Stimulated activated effector memory CD8-positive, alpha-beta T cell treated with anti-CD3 and anti-CD28 coated beads, Interleukin-12 subunit alpha, Interleukin-12 subunit beta, amount 100 ng/mL, for 72 hours (primary cell): ENCODE measurements around the gene SUMO3.

ENCODE experiments used
- ATAC-seq: fragments of 150-1000 bp; cut with Tn5 transposase; 2 replicates; pipeline ENCODE4 v1.10.0; 2021
- DNase-seq, 2 donors: peaks; one replicate each; pipeline ENCODE4 v3.0.0; 2021 to 2022; ENCODE audit warnings: low spot score in 2 of 2
- H3K27ac Mint-ChIP-seq: one replicate; pipeline ENCODE4 v1.8.0; 2022; ENCODE audit warnings: mild to moderate bottlenecking, mixed read lengths
- H3K36me3 Mint-ChIP-seq: one replicate; pipeline ENCODE4 v1.8.0; 2022; ENCODE audit warnings: mild to moderate bottlenecking, mixed read lengths
- H3K4me1 Mint-ChIP-seq: one replicate; pipeline ENCODE4 v1.8.0; 2022; ENCODE audit warnings: mixed read lengths
- H3K4me3 Mint-ChIP-seq: one replicate; pipeline ENCODE4 v1.8.0; 2022; ENCODE audit warnings: mild to moderate bottlenecking, mixed read lengths
- H3K9me3 Mint-ChIP-seq: one replicate; pipeline ENCODE4 v1.8.0; 2022; ENCODE audit warnings: mixed read lengths

SUMO3 gene

DNA sequence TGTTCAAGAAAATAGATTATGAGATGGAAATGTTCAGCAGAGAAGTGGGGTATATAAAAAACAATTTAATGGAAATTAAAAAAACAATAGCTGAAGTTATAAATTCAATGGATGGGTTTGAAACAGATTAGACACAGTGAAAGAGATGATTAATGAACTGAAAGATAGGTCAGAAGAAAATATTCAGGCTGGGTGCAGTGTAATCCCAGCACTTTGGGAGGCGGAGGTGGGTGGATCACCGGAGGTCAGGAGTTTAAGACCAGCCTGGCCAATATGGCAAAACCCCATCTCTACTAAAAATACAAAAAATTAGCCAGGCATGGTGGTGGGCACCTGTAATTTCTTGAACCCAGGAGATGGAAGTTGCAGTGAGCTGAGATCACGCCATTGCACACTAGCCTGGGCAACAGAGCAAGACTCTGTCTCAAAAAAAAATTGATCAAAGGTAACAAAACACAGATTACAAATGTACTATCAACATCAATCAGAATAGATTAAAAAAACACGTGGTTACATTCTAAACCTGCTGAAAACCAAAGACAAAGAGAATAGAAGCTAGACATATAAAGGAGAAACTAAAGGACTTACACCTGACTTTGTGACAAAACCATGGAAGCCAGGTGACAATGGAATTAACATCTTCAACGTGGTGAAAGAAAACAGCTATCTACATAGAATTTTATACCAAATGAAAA is 4.8 kb upstream of the SUMO3 start:
- DNase-seq (no peak), ATAC-seq (no peak)
- H3K4me1 Mint-ChIP-seq, result no peaks in the 10 kb centered on the region
- H3K36me3 Mint-ChIP-seq, result no peaks in the 10 kb centered on the region
- peaks cover 14% of the 10 kb centered on the region for H3K9me3 Mint-ChIP-seq
- no peak overlapping the region for H3K4me3 Mint-ChIP-seq
- no peak overlapping the region for H3K27ac Mint-ChIP-seq

DNA sequence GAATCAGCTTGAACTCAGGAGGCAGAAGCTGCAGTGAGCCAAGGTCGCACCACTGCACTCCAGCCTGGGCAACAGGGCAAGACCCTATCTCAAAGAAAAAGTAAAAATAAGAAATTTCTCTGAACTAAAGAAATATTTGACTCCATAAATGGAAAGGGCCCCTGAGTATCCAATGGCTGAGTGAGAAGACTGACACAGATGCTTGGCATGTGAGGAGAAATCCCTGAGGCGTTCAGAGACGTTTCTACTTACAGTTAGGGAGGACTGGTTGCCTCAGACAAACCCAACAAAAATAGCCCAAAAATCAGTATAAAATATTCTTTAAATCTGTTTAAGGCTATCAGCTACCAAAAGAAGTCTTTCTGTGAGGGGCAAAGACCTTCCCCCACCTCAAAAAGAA is 3.0 kb upstream of the SUMO3 start:
- peaks cover 10% of the 10 kb centered on the region for H3K4me1 Mint-ChIP-seq
- no peak for ATAC-seq
- peaks cover 7% of the 10 kb centered on the region for H3K36me3 Mint-ChIP-seq
- no peak overlapping the region for H3K4me3 Mint-ChIP-seq
- no peak overlapping the region for H3K27ac Mint-ChIP-seq
- H3K9me3 Mint-ChIP-seq, result peaks cover 14% of the 10 kb centered on the region
- no peak for DNase-seq

DNA sequence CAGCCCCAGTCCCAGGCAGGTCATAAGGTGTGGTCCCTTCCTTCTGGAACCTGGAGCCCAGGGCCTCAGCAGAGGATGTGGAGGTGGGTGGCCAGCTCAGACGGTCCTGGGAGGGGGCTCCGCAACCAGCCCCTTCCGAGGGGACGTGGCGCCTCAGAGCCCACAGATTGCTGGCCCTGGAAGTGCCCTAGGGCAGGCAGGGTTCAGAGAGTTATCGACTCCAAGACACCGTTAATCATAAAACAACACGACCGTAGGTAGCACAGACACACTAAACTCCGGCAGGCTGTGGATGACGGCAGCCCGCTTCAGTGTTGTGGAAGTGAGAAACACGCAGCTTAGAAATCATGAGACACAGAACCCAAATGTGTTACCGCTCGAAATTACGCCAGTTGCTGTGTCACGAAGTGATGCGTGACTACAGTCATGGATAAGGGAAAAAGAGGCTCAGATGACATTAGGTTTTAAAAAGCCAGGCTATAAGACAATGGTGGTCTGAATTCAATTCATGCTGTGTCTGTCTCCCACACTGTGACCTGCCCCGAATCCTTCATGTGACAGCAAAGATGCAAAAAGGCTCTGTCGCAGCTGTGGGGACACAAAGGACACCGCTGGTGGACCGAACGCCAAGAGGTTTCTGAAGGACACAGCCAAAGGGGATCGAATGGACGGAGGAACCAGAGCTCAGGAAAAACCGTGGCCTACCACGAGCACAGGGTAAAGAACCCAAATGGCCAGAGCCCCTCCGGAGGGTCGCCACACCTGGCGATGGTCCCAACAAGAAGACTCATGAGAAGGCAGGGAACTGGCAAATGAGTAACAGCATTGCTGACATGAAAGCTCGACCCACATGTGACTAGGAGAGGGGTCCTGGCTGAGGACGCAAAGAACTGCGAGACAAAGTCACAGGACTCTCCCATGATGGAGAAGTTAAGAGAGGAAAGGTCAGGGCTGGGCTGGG is 1.7 kb upstream of the SUMO3 start:
- peaks cover 16% of the 10 kb centered on the region for H3K4me1 Mint-ChIP-seq
- H3K27ac Mint-ChIP-seq, result peak overlapping the region; percentile 24
- H3K4me3 Mint-ChIP-seq, result peak overlapping the region; percentile 78
- H3K36me3 Mint-ChIP-seq, result peaks cover 14% of the 10 kb centered on the region
- peaks cover 14% of the 10 kb centered on the region for H3K9me3 Mint-ChIP-seq
- no peak for ATAC-seq
- no peak for DNase-seq

DNA sequence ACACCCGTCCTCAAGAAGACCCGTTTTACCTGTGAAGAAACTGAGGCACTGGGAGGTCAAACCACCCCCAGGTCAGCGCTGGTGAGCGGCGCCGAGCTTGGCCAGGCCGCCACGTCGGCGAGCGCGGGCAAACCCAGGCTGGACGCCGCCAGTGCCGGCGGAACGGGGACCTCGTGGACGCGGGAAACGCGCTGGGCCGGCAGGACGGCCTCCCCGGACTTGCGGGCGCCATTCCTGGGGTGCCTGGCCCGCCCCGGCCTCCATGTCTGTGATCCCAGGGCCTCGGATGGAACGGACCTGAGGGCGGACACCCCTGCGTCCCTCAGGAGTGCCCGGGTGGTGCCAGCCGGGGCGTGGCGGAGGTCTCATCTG is 764 bp upstream of the SUMO3 start:
- H3K4me1 Mint-ChIP-seq, result peaks cover 16% of the 10 kb centered on the region
- no peak overlapping the region for H3K27ac Mint-ChIP-seq
- H3K36me3 Mint-ChIP-seq, result peaks cover 22% of the 10 kb centered on the region
- no peak for DNase-seq
- peak overlapping the region; percentile 78 for H3K4me3 Mint-ChIP-seq
- peaks cover 11% of the 10 kb centered on the region for H3K9me3 Mint-ChIP-seq
- no peak for ATAC-seq

DNA sequence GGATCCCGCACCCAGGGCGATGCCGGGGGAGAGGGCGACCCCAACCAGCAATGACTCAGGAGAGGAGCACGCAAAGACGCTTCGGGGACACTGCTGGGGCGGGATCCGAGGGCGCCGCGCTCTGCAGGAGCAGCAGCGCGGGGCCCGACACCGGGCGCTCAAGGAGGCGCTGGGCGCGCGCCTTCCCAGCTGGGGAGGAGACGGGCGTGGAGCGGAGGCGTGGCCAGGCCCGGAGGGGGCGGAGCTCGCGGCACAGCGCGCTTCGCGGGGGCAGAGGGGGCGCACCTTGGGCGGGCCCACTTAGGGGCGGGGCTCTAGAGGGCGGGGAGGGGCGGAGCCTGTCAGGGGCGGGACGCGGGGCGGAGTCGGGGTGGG is 369 bp downstream of the SUMO3 start:
- ATAC-seq (peak; percentile 83), DNase-seq (peak; percentile 94)
- Mint-ChIP-seq H3K36me3 (peaks cover 25% of the 10 kb centered on the region), H3K27ac (no peak overlapping the region), H3K4me1 (peaks cover 16% of the 10 kb centered on the region), H3K4me3 (peak overlapping the region; percentile 78), H3K9me3 (peaks cover 4% of the 10 kb centered on the region)

DNA sequence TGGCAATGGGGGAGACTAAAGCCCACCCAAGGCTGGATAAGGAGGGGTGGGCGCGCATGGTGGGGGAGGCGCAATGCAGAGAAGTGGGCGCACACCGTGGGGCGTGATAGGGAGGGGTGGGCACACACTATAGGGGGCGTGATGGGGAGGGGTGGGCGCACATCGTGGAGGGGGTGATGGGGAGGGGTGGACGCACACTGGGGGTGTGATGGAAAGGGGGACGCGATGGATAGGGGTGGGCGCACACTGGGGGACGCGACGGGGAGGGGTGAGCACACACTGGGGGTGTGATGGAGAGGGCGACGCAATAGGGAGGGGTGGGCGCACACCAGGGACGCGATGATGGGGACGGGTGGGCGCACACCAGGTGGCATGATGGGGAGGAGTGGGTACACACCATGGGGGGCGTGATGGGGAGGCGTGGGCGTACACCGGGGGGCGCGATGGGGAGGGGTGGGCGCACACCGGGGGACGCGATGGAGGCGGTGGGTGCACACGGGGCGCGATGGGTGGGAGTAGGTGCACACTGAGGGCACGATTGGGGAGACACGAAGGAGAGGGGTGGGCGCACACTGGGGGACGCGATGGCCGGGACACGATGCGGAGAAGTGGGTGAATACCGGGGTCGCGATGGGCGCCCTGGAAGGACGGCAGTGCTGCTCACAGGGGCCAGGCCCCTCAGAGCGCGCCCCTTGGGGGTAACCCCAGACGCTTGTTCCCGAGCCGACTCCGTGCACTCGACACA is 929 bp downstream of the SUMO3 start:
- H3K27ac Mint-ChIP-seq, result peak overlapping the region; percentile 75
- no peak for DNase-seq
- H3K4me3 Mint-ChIP-seq, result peak overlapping the region; percentile 78
- peaks cover 16% of the 10 kb centered on the region for H3K4me1 Mint-ChIP-seq
- no peak for ATAC-seq
- no peaks in the 10 kb centered on the region for H3K9me3 Mint-ChIP-seq
- peaks cover 30% of the 10 kb centered on the region for H3K36me3 Mint-ChIP-seq

DNA sequence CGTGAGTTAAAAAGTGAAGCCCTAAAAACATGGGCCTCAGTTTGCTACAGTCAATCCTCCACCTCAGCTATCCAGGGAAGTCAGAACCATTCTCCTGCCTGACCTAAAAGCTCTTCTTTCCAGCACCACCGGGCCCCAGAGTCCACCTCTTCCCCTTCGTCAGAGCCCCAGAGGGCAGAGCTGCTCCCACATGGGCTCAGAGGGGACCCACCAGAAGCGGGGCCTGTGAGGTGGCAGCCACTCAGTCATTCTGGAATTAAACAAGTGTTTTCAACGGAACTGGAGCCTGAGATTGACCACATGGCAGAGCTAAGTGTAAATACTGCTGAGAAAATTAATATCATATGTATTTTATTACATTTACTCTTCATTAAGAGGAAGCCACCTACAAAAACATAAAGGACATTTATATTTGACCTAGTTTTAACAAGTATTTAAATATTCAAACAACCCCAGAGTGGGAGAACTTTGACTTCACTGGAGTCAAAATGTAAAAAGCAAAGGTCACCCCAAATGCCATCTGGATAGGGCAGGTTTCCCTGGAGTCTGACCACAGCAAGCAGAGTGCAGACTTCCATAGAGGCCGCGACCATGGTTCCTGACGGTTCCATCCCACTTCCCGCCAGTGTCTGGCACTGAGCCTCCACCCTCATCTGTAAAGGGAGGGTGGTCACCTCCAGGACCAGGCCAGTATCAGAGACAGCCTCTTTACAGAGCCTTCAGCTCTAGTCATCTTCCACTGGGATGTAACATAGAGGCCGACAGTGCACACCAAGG is 1.8 kb downstream of the SUMO3 start:
- Mint-ChIP-seq H3K27ac (peak overlapping the region; percentile 75), H3K9me3 (no peaks in the 10 kb centered on the region), H3K36me3 (peaks cover 39% of the 10 kb centered on the region), H3K4me3 (peak overlapping the region; percentile 78), H3K4me1 (peaks cover 18% of the 10 kb centered on the region)
- ATAC-seq, result no peak
- no peak for DNase-seq

DNA sequence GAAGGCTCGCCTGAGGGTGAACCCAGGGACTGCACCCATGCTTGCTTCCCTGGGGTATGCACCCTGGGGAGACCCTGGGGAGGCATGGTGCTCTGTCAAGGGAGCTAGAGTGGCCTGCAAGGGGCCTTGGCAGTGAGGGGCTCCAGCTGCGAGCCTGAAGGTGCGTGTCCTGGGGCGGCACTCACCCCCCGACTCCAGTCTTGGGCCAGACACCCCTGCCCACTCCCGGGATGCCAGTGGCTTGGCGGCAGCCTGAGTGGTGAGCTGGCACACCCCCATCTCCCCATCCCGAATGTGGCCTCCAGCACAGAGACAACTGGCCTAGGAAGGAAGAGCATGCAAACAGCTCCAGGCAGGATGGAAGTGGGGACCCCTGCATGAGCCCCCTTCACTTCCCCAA is 2.6 kb downstream of the SUMO3 start:
- DNase-seq, result no peak
- Mint-ChIP-seq H3K36me3 (peaks cover 47% of the 10 kb centered on the region), H3K9me3 (no peaks in the 10 kb centered on the region), H3K4me1 (peaks cover 23% of the 10 kb centered on the region), H3K27ac (no peak overlapping the region), H3K4me3 (no peak overlapping the region)
- ATAC-seq, result no peak

DNA sequence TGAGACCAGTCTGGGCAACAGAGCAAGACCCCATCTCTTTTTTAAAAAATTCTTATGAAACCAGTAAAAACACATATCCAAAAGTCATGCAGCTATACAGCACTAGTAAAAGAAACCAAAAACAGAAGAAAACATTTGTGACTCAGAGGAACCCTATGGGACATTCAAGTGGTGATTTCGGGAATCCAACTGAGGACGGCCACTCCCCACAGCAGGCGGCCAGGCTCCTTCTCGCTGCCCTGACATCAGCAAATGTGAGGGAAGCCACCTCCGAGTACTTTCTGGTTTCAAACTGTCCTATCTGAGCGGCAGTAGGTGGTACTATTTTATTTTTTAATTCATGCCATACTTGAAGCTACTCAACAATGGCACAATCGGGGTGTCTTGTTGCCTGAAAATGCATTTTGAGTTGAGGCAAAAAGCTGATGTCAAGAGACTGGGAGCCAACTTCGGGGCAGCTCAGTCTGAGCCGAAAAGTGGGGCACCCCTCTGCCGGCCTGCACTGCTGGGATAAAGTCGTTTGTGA is 3.3 kb downstream of the SUMO3 start:
- ATAC-seq (no peak), DNase-seq (no peak)
- no peaks in the 10 kb centered on the region for H3K9me3 Mint-ChIP-seq
- no peak overlapping the region for H3K4me3 Mint-ChIP-seq
- H3K27ac Mint-ChIP-seq, result no peak overlapping the region
- H3K4me1 Mint-ChIP-seq, result peaks cover 23% of the 10 kb centered on the region
- peaks cover 53% of the 10 kb centered on the region for H3K36me3 Mint-ChIP-seq

DNA sequence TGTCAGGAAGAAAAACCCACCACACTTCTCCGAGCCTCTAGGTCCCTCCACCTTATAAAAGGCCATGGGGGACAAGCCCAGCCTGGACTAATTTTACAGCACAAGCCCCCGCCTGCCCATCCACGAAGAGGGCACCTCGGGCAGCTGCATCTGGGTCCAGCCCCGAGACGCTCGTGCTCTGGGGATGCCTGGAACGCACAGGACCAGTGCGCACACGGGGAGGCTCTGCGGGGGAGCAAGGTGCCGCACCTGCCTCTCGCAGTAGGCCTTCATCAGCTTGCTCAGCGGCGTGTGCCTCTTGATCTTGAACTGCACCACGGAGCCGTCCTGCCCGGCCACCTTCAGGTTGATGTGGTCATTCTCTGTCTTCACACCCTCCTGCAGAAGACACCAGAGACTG is 4.1 kb downstream of the SUMO3 start:
- ATAC-seq (no peak), DNase-seq (no peak)
- no peak overlapping the region for H3K4me3 Mint-ChIP-seq
- H3K9me3 Mint-ChIP-seq, result no peaks in the 10 kb centered on the region
- H3K4me1 Mint-ChIP-seq, result peaks cover 23% of the 10 kb centered on the region
- peaks cover 61% of the 10 kb centered on the region for H3K36me3 Mint-ChIP-seq
- no peak overlapping the region for H3K27ac Mint-ChIP-seq

DNA sequence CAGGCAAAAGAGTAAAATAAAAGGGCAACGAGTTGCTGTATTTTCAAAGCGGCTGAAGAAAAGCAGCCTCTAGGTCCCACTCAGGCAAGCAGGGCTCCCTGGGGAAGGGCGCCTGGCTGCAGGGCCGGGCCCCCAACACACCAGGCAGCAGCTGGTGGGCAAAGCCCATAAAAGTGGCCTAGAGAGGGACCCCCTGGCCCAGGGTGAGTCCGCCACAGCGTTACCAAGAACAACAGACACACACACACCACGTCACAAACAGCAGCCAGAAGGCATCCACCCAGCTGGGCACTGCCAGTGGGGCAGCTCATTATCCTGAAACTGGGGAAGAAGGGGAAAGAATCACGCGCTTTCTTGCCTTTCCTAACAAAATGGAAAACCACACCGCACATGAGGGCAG is 4.7 kb downstream of the SUMO3 start:
- Mint-ChIP-seq H3K4me1 (peaks cover 23% of the 10 kb centered on the region), H3K9me3 (no peaks in the 10 kb centered on the region), H3K27ac (no peak overlapping the region), H3K36me3 (peaks cover 66% of the 10 kb centered on the region), H3K4me3 (no peak overlapping the region)
- DNase-seq, result no peak
- no peak for ATAC-seq

DNA sequence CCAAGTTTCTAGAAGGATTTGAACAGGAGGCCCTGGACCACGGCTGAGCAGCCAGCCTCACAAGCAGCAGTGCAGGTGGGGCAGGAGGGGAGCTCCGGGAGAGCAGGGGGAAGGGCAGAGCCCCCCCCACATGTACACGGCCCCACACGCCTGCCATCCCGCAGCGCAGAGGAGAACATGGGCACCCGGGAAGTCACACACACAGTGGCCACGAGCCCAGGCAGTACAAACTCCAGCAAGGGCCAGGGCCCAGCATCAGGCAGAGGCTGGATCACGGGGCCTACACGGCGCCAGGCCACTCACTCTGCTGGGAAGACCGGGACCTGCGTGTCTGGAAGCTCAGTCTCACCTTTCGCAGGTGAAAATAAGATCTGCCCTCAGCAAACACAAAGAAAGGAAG is 5.2 kb downstream of the SUMO3 start:
- Mint-ChIP-seq H3K4me1 (peaks cover 23% of the 10 kb centered on the region), H3K27ac (no peak overlapping the region), H3K4me3 (no peak overlapping the region), H3K36me3 (peaks cover 69% of the 10 kb centered on the region), H3K9me3 (no peaks in the 10 kb centered on the region)
- ATAC-seq (no peak), DNase-seq (no peak)

DNA sequence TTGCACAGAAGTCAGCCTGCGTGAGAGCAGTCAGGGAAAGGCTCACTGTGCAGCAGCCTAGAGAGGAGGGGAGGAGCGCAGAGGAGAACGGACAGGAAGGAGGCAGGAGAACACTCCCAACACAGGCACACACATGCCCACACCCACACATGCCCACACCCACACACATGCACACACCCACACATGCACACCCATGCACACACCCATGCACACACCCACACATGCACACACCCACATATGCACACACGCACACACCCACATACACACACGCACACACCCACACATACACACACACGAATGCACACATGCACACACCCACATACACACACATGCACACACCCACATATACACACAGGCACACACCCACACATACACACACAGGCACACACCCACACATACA is 7.1 kb downstream of the SUMO3 start:
- no peak overlapping the region for H3K4me3 Mint-ChIP-seq
- H3K27ac Mint-ChIP-seq, result peak overlapping the region; percentile 14
- H3K36me3 Mint-ChIP-seq, result peaks cover 79% of the 10 kb centered on the region
- peaks cover 13% of the 10 kb centered on the region for H3K4me1 Mint-ChIP-seq
- peak; percentile 14 for ATAC-seq
- H3K9me3 Mint-ChIP-seq, result no peaks in the 10 kb centered on the region
- no peak for DNase-seq

DNA sequence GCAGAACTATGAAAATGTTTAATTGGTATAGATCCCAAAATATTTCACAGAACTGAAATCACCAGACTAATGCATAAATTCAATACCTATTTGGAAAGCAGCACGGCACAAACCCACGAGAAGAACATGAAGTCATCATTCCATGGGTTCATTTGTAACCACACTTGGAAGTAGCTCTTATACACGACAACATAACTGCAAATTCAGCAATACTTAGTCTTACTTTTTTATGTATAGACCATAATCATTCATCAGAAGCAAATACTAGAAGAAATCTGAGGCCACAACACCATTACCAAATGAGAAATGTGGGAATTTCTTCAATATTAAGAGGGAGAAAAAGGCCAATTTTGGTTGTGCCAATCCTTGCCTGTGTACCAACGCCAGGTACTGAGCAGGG is 12.0 kb downstream of the SUMO3 start:
- DNase-seq (no peak), ATAC-seq (no peak)
- no peaks in the 10 kb centered on the region for H3K9me3 Mint-ChIP-seq
- H3K4me1 Mint-ChIP-seq, result peaks cover 17% of the 10 kb centered on the region
- H3K4me3 Mint-ChIP-seq, result no peak overlapping the region
- H3K36me3 Mint-ChIP-seq, result peaks cover 74% of the 10 kb centered on the region
- no peak overlapping the region for H3K27ac Mint-ChIP-seq

DNA sequence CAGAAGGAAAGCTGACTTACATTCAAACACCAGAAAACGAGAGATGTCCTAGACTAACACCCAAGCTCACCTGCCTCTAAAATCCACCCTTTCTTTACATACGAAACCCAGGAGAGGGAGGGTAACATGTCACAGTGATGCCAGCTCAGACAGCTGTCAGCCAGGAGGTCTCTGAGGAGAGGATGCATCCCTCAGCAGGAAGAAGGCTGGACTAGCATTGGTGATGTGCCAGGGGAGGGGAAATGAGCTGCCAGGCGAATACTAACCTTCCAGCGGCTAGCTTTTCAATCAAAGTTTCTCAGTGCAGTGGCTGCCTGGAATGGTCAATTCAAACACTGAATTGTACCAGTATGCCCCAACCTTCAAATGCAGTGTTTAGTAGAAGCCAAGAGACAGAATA is 12.6 kb downstream of the SUMO3 start:
- no peak overlapping the region for H3K4me3 Mint-ChIP-seq
- ATAC-seq (no peak), DNase-seq (no peak)
- peaks cover 72% of the 10 kb centered on the region for H3K36me3 Mint-ChIP-seq
- H3K9me3 Mint-ChIP-seq, result no peaks in the 10 kb centered on the region
- no peak overlapping the region for H3K27ac Mint-ChIP-seq
- H3K4me1 Mint-ChIP-seq, result peaks cover 20% of the 10 kb centered on the region
